WTC11 (cell line): ENCODE results near the gene HENMT1. TPM values are rescaled to one million over a fixed set of nuclear protein-coding genes. Genes with fewer than 3 reads are reported as not detected.

Experiments used
- ATAC-seq: fragments of 200-7000 bp; cut with Tn5 transposase; 2 replicates; pipeline ENCODE4 v1.10.0; 2021; ENCODE audit warnings: mild to moderate bottlenecking, moderate library complexity
- CTCF ChIA-PET: fragments of 300-600 bp; sonication (Branson Sonifier 250); formaldehyde crosslinking; loops from one replicate; lab custom pipeline; 2021; ENCODE audit warnings: antibody characterized with exemption; lab: Charles Lee
- POLR2A ChIA-PET: fragments of 350-600 bp; sonication (Branson Sonifier 250); formaldehyde crosslinking; loops from one replicate; lab custom pipeline; 2021; ENCODE audit warnings: antibody characterized with exemption; lab: Charles Lee
- DNase-seq: peaks from one replicate; pipeline ENCODE4 v3.0.0; 2021; ENCODE audit warnings: low spot score
- H3K27ac Mint-ChIP-seq: 2 replicates; pipeline ENCODE4 v1.8.0; 2021; ENCODE audit warnings: mixed read lengths
- H3K27me3 Mint-ChIP-seq: 2 replicates; pipeline ENCODE4 v1.8.0; 2021; ENCODE audit warnings: low read depth, mild to moderate bottlenecking, moderate library complexity, mixed read lengths
- H3K36me3 Mint-ChIP-seq: 2 replicates; pipeline ENCODE4 v1.8.0; 2021; ENCODE audit warnings: mixed read lengths
- H3K4me1 Mint-ChIP-seq: 2 replicates; pipeline ENCODE4 v1.8.0; 2022; ENCODE audit warnings: mixed read lengths
- H3K4me3 Mint-ChIP-seq: 2 replicates; pipeline ENCODE4 v1.8.0; 2021; ENCODE audit warnings: mild to moderate bottlenecking, moderate library complexity, mixed read lengths
- H3K9me3 Mint-ChIP-seq: 2 replicates; pipeline ENCODE4 v1.8.0; 2021; ENCODE audit warnings: mixed read lengths
- E2F4 ChIP-seq: sonication (generic); formaldehyde crosslinking; IDR thresholded peaks from 2 replicates; pipeline ENCODE4 v1.8.1; 2022; ENCODE audit warnings: low read depth, mild to moderate bottlenecking, moderate library complexity, missing genetic modification reagents, borderline replicate concordance
- EMX1 ChIP-seq: fragments of 250-450 bp; sonication (Bioruptor Pico); IDR thresholded peaks from 2 replicates; pipeline ENCODE4 v1.8.0; 2021; ENCODE audit warnings: mild to moderate bottlenecking
- FOXK1 ChIP-seq: sonication (generic); formaldehyde crosslinking; IDR thresholded peaks from 2 replicates; pipeline ENCODE4 v1.8.0; 2022; ENCODE audit warnings: mild to moderate bottlenecking, moderate library complexity, missing genetic modification reagents
- FOXP1 ChIP-seq: sonication (generic); formaldehyde crosslinking; IDR thresholded peaks from 2 replicates; pipeline ENCODE4 v1.8.0; 2022; ENCODE audit warnings: missing genetic modification reagents, mild to moderate bottlenecking, moderate library complexity, borderline replicate concordance
- IRF1 ChIP-seq: sonication (generic); formaldehyde crosslinking; IDR thresholded peaks from 2 replicates; pipeline ENCODE4 v1.8.0; 2023; ENCODE audit warnings: missing genetic modification reagents
- MYBL2 ChIP-seq: sonication (generic); formaldehyde crosslinking; IDR thresholded peaks from 2 replicates; pipeline ENCODE4 v1.8.1; 2023; ENCODE audit warnings: mild to moderate bottlenecking, moderate library complexity, missing genetic modification reagents
- NFATC4 ChIP-seq: fragments of 250-450 bp; sonication (Bioruptor Pico); IDR thresholded peaks from 2 replicates; pipeline ENCODE4 v1.9.0; 2021; ENCODE audit warnings: mild to moderate bottlenecking
- NR2C2 ChIP-seq: sonication (generic); formaldehyde crosslinking; IDR thresholded peaks from 2 replicates; pipeline ENCODE4 v1.8.0; 2022; ENCODE audit warnings: mild to moderate bottlenecking, missing genetic modification reagents
- SP1 ChIP-seq: sonication (generic); formaldehyde crosslinking; conservative IDR thresholded peaks from 2 replicates; pipeline ENCODE4 v1.8.1; 2022; ENCODE audit warnings: missing genetic modification reagents
- TEAD4 ChIP-seq: sonication (generic); formaldehyde crosslinking; IDR thresholded peaks from 2 replicates; pipeline ENCODE4 v1.8.0; 2022; ENCODE audit warnings: mild to moderate bottlenecking, missing genetic modification reagents
- USF1 ChIP-seq: sonication (generic); formaldehyde crosslinking; IDR thresholded peaks from 2 replicates; pipeline ENCODE4 v1.8.0; 2022; ENCODE audit warnings: mild to moderate bottlenecking, missing genetic modification reagents
- ZBTB43 ChIP-seq: sonication (generic); formaldehyde crosslinking; IDR thresholded peaks from 2 replicates; pipeline ENCODE4 v1.8.1; 2023; ENCODE audit warnings: mild to moderate bottlenecking, missing genetic modification reagents
- ZMAT4 ChIP-seq: fragments of 250-450 bp; sonication (Bioruptor Pico); IDR thresholded peaks from 2 replicates; pipeline ENCODE4 v1.9.0; 2021; ENCODE audit warnings: mild to moderate bottlenecking
- ZNF423 ChIP-seq: fragments of 250-450 bp; sonication (Bioruptor Pico); IDR thresholded peaks from 2 replicates; pipeline ENCODE4 v2.1.2; 2022; ENCODE audit warnings: mild to moderate bottlenecking, moderate library complexity
- ZNF532 ChIP-seq: fragments of 250-450 bp; sonication (Bioruptor Pico); IDR thresholded peaks from 2 replicates; pipeline ENCODE4 v1.9.0; 2021; ENCODE audit warnings: mild to moderate bottlenecking, borderline replicate concordance
- ZSCAN18 ChIP-seq: fragments of 250-450 bp; sonication (Bioruptor Pico); IDR thresholded peaks from 2 replicates; pipeline ENCODE4 v2.1.2; 2022; ENCODE audit warnings: mild to moderate bottlenecking, moderate library complexity
- total RNA-seq: library from RNA; stranded (reverse); gene quantifications from 3 replicates; pipeline ENCODE4 v1.2.3, GENCODE V29; 2021

HENMT1 gene
- total RNA-seq, 1 experiment from 2014 or later: 4.7 TPM

GRCh38 chr1:108612496-108612895 is 48.4 kb downstream of the HENMT1 start (continued):
- no peak for TF ChIP-seq IRF1 (CRISPR knock-in tag)
- no peak for TF ChIP-seq TEAD4 (CRISPR knock-in tag)
- no peak for TF ChIP-seq ZNF423
- no peak for TF ChIP-seq FOXP1 (CRISPR knock-in tag)
- TF ChIP-seq FOXK1: no peak

- Mint-ChIP-seq H3K9me3 (no peaks in the 10 kb centered on the region), H3K36me3 (peaks cover 15% of the 10 kb centered on the region), H3K27me3 (no peaks in the 10 kb centered on the region), H3K27ac (no peak overlapping the region), H3K4me1 (no peaks in the 10 kb centered on the region; the same call in 1 of the 2 replicates), H3K4me3 (no peak overlapping the region)
- ChIA-PET POLR2A (no interaction called here), CTCF (no interaction called here)
- TF ChIP-seq E2F4 (no peak), FOXK1 (no peak), ZSCAN18 (CRISPR knock-in tag) (no peak), ZMAT4 (CRISPR knock-in tag) (no peak), NFATC4 (CRISPR knock-in tag) (no peak), ZBTB43 (CRISPR knock-in tag) (no peak), ZNF532 (CRISPR knock-in tag) (no peak), NR2C2 (CRISPR knock-in tag) (no peak), MYBL2 (CRISPR knock-in tag) (no peak), SP1 (CRISPR knock-in tag) (no peak), USF1 (CRISPR knock-in tag) (no peak), EMX1 (no peak)
- DNase-seq (no peak), ATAC-seq (no peak)
Measured at GRCh38 chr1:108611984-108612383, 48.9 kb downstream of the HENMT1 start.
